ENCODE measurements around the gene CBX4.
A peak's percentile ranks its signal among the peaks of the same experiment; 100 is the strongest.

- 0 out of 2 replicates have a peak, but pooled peaks have one; percentile 19 for TF ChIP-seq CTCF (conservative IDR thresholded peaks at IDR 0.05; ENCODE audit: low read length)
- TF ChIP-seq EZH2phosphoT487 (IDR thresholded peaks at IDR 0.05; ENCODE audit: borderline replicate concordance, low read depth, low read length) = peak; percentile 96
Measured at GRCh38 chr17:79842656-79843473, 3.6 kb upstream of the CBX4 start.

Measured in OCI-LY7 (cell line).